Epithelial cell of proximal tubule (primary cell): Measurements from ENCODE around the gene FTHL17. TPM values are rescaled to one million over a fixed set of nuclear protein-coding genes. Genes with fewer than 3 reads are reported as not detected.

Experiments used
- DNase-seq: peaks from one replicate; pipeline ENCODE4 v3.0.0-alpha.2; 2011; ENCODE audit warnings: low read depth
- H3K4me3 ChIP-seq: 2 replicates; pipeline ENCODE4 v1.5.1; 2011; ENCODE audit warnings: low read depth, mild to moderate bottlenecking, low read length
- CTCF ChIP-seq: conservative IDR thresholded peaks from 2 replicates; pipeline ENCODE4 v1.5.1; 2012; ENCODE audit warnings: low read depth, mild to moderate bottlenecking, low read length
- total RNA-seq: library from RNA; depleted of rRNA; stranded (reverse); fragments of >200 nt; gene quantifications from 2 replicates; pipeline ENCODE4 v1.2.3, GENCODE V29; 2015

Gene FTHL17
- total RNA-seq, 1 donor from 2014 or later = not detected

DNA sequence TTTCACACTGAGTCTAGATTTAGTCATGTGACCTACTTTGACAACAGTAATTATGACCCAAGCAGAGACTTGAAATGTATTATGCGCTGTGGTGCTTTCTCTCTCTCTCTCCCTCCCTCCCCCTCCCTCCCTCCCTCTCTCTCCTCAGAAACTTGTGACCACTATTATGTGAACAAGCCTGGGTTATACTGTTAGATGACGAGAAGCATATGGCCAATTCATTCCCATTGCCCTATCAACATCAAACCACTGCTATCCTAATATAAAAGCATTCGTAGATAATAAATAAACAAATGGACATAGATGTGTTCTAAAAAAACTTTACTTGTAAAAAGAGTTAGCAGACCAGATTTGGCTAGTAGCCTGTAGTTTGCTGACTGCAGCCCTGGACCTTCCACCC, 18.2 kb downstream of the FTHL17 start:
- no peak for DNase-seq
- H3K4me3 ChIP-seq = no peak overlapping the region
- TF ChIP-seq CTCF = no peak

DNA sequence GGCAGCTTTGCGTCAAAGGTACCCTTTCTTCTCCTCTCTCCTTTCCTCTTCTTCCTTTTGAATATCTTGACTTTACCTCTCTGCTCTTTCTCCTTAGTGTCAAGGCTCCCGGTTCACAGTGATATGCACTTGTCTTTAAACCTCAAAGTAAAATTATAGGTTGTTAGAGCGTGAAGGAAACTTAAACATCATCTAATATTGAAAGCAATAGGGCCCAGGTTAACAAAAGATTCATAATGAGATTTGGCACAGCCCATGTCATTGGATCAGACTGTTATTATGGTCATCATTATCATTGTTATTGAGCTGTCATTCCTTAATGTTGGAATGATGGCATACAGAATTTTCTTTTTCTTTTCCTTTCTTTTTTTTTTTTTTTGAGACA, 32.5 kb downstream of the FTHL17 start:
- TF ChIP-seq CTCF = no peak
- H3K4me3 ChIP-seq = no peak overlapping the region
- DNase-seq = no peak

DNA sequence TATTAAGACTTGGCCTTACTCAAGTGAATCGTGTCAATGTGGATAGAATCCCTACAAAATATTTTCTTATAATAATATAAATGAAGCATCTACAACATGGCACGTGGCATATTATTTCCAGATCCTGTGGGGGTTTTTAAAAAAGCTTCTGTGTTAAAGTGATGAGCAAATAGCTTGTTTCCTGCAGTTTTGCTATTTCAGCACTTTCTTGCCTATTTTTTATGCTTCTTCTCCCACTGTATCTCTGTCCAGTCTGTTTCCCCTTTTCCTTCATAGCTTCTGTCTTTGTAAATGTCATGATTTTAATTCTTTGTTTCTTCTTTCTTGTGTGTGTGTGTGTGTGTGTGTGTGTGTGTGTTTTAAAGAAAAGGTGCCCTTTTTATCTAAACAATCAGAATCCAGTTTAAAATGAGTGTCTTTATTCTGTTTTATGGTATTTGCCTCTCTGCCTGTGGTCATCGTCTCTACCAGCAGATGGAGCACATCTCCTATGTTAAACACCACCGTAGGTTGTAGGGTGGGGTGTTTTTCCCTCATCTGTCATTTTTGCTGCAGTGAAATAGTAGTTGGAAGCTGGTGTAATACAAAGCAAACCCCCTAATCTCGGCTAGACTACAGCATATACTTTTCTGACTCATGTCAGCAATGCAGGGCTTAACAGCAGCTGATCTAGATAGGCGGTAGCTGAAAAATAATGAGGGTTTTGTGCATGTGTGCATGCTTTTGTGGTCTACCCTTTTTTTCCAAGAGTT, 33.1 kb downstream of the FTHL17 start:
- TF ChIP-seq CTCF = peak; percentile 61
- no peak for DNase-seq
- no peak overlapping the region for H3K4me3 ChIP-seq

GRCh38 chrX:31036895-31037294, 34.9 kb downstream of the FTHL17 start:
- no peak overlapping the region for H3K4me3 ChIP-seq
- peak; percentile 69 for TF ChIP-seq CTCF
- no peak for DNase-seq

- DNase-seq = no peak
- no peak for TF ChIP-seq CTCF
- no peak overlapping the region for H3K4me3 ChIP-seq
Measured at GRCh38 chrX:31027351-31027750, 44.5 kb downstream of the FTHL17 start.

DNA sequence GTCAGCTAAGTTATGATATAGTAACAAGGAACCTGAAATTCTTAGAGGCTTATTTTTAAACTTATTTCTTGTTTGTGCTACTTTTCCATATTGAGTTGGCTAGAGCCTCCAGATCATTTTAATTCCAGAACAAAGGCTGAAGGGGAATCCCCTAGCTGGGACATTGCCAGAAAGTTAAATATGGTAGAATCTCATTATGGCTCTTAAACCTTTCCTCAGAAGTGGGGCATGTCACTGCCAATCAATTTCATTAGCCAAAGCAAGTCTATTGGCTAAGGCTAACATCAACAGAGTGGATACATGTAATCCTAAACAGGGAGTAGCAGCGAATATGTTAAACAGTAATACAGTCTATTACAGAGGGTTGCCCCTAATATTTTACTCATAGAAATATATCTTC, 47.0 kb downstream of the FTHL17 start:
- no peak for TF ChIP-seq CTCF
- no peak overlapping the region for H3K4me3 ChIP-seq
- DNase-seq = no peak

DNA sequence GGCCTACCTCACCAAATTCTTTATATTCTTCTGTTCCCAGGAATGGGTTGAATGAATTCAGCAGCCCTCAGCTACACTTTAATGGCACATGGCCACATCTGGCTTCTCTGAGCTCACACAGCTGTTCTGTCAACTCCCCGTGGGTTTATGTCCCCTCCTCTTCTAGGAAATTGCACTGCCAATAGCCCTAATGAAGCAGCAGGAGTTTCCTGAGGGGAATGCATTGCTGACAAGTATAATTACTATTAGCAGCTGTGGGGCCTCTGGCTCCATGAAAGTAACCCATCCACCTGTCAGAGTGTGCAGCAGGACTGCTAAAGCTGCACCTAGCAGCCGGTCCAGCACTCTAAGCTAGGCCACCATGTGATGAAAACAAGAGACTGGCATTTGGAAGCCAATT, 50.3 kb downstream of the FTHL17 start:
- TF ChIP-seq CTCF = no peak
- DNase-seq = no peak
- H3K4me3 ChIP-seq = no peak overlapping the region

Other genes starting within 250 kb of the FTHL17 start
- 12.9 and 19.4 TPM in 2 replicates for gene TAB3, start 182.8 kb downstream of the FTHL17 start, total RNA-seq